Islet of Langerhans (tissue), 1 donor: ENCODE results near the gene TSSC4.

ENCODE experiments used
- FAIRE-seq: peaks from one replicate; lab custom pipeline; 2011; peaks lifted over from hg19 to GRCh38; lab: Jason Lieb, UNC

TSSC4 gene

GRCh38 chr11:2387266-2387987 is 13.1 kb upstream of the TSSC4 start:
- no peak for FAIRE-seq

GRCh38 chr11:2388431-2389376 is 11.8 kb upstream of the TSSC4 start:
- FAIRE-seq, result no peak

- FAIRE-seq, result no peak
These were observed 11.0 kb upstream of the TSSC4 start for GRCh38 chr11:2389377-2390026.

GRCh38 chr11:2390091-2390724 is 10.3 kb upstream of the TSSC4 start:
- no peak for FAIRE-seq

GRCh38 chr11:2390725-2391151 is 9.8 kb upstream of the TSSC4 start:
- no peak for FAIRE-seq

- FAIRE-seq, result no peak
These were observed 9.2 kb upstream of the TSSC4 start for GRCh38 chr11:2391181-2391975.

GRCh38 chr11:2392241-2392959 is 8.2 kb upstream of the TSSC4 start:
- FAIRE-seq, result no peak

GRCh38 chr11:2393111-2393868 is 7.3 kb upstream of the TSSC4 start:
- no peak for FAIRE-seq

- no peak for FAIRE-seq
These were observed 6.4 kb upstream of the TSSC4 start for GRCh38 chr11:2393941-2394817.

- no peak for FAIRE-seq
These were observed 5.8 kb upstream of the TSSC4 start for GRCh38 chr11:2394818-2395105.

GRCh38 chr11:2395211-2395730 is 5.3 kb upstream of the TSSC4 start:
- no peak for FAIRE-seq

- no peak for FAIRE-seq
These were observed 4.7 kb upstream of the TSSC4 start for GRCh38 chr11:2395856-2396255.

- FAIRE-seq, result no peak
These were observed 4.1 kb upstream of the TSSC4 start for GRCh38 chr11:2396471-2396870.

GRCh38 chr11:2397005-2397404 is 3.5 kb upstream of the TSSC4 start:
- no peak for FAIRE-seq

- no peak for FAIRE-seq
These were observed 1.7 kb upstream of the TSSC4 start for GRCh38 chr11:2398664-2399355.

GRCh38 chr11:2399488-2400068 is 972 bp upstream of the TSSC4 start:
- no peak for FAIRE-seq

- no peak for FAIRE-seq
These were observed 349 bp downstream of the TSSC4 start for GRCh38 chr11:2400762-2401435.
